HEK293 (cell line): ENCODE measurements around the gene ZSCAN29.
A peak's percentile ranks its signal among the peaks of the same experiment; 100 is the strongest.

Experiments
- CTCF ChIA-PET: fragments of 350-600 bp; formaldehyde crosslinking; extraction: SDS; loops from one replicate; lab custom pipeline; 2021; ENCODE audit warnings: antibody characterized with exemption; lab: Yijun Ruan, JAX
- POLR2A ChIA-PET: fragments of 300-600 bp; formaldehyde crosslinking; extraction: SDS; loops from one replicate; lab custom pipeline; 2020; ENCODE audit warnings: antibody characterized with exemption, inconsistent platforms; lab: Yijun Ruan, JAX
- H3K27ac ChIP-seq: fragments of 200-500 bp; sonication (Bioruptor generic); 2 replicates; pipeline ENCODE4 v1.5.1; 2014; ENCODE audit warnings: low read depth, low read length, control low read depth, inconsistent platforms; ENCODE audit errors: extremely low read depth
- H3K36me3 ChIP-seq, 2 experiments: fragments of 200-500 bp in 1 of 2; sonication (Bioruptor generic) in 1 of 2; 1 replicate in 1 of 2; 2 replicates in 1 of 2; pipeline ENCODE4 v1.5.1; 2014 to 2017; ENCODE audit warnings: inconsistent platforms in 2 of 2, low read length in 2 of 2; ENCODE audit not compliant: control insufficient read depth in 2 of 2, insufficient read depth in 1 of 2
- H3K4me1 ChIP-seq: fragments of 200-500 bp; sonication (Bioruptor generic); 2 replicates; pipeline ENCODE4 v1.5.1; 2014; ENCODE audit warnings: mild to moderate bottlenecking, low read length, inconsistent platforms; ENCODE audit not compliant: control insufficient read depth, insufficient read depth
- H3K4me3 ChIP-seq: 2 replicates; pipeline ENCODE4 v1.5.1; 2011; ENCODE audit warnings: low read depth, mild to moderate bottlenecking, control low read depth, low read length, moderate library complexity
- H3K9me3 ChIP-seq: fragments of 200-500 bp; sonication (Bioruptor generic); 2 replicates; pipeline ENCODE4 v1.5.1; 2014; ENCODE audit warnings: low read depth, low read length, inconsistent platforms; ENCODE audit not compliant: control insufficient read depth, insufficient read depth
- BCL11B ChIP-seq: fragments of 450-650 bp; formaldehyde crosslinking; IDR thresholded peaks from 2 replicates; pipeline ENCODE4 v1.5.1; 2016; ENCODE audit warnings: low read depth, missing biosample characterization, missing genetic modification characterization
- CTCF ChIP-seq: fragments of 450-650 bp; formaldehyde crosslinking; IDR thresholded peaks from 2 replicates; pipeline ENCODE4 v1.5.1; 2016; ENCODE audit warnings: missing biosample characterization, missing genetic modification characterization
- KLF8 ChIP-seq: fragments of 450-650 bp; formaldehyde crosslinking; IDR thresholded peaks from 2 replicates; pipeline ENCODE4 v1.5.1; 2016; ENCODE audit warnings: missing biosample characterization, missing genetic modification characterization
- KLF9 ChIP-seq: fragments of 450-650 bp; formaldehyde crosslinking; IDR thresholded peaks from 2 replicates; pipeline ENCODE4 v1.5.1; 2016; ENCODE audit warnings: missing biosample characterization, missing genetic modification characterization, low read depth
- PATZ1 ChIP-seq: fragments of 450-650 bp; formaldehyde crosslinking; IDR thresholded peaks from 2 replicates; pipeline ENCODE4 v1.5.1; 2016; ENCODE audit warnings: missing biosample characterization, missing genetic modification characterization
- REST ChIP-seq: fragments of 450-650 bp; formaldehyde crosslinking; IDR thresholded peaks from 2 replicates; pipeline ENCODE4 v1.5.1; 2016; ENCODE audit warnings: missing biosample characterization, missing genetic modification characterization
- ZBTB10 ChIP-seq: fragments of 450-650 bp; formaldehyde crosslinking; IDR thresholded peaks from 2 replicates; pipeline ENCODE4 v1.5.1; 2016; ENCODE audit warnings: missing biosample characterization, missing genetic modification characterization
- ZFP69B ChIP-seq: fragments of 450-650 bp; formaldehyde crosslinking; IDR thresholded peaks from 2 replicates; pipeline ENCODE4 v1.5.1; 2016; ENCODE audit warnings: missing biosample characterization, missing genetic modification characterization
- ZNF280C ChIP-seq: fragments of 450-650 bp; formaldehyde crosslinking; IDR thresholded peaks from 2 replicates; pipeline ENCODE4 v1.5.1; 2016; ENCODE audit warnings: missing biosample characterization, missing genetic modification characterization
- ZNF596 ChIP-seq: fragments of 450-650 bp; IDR thresholded peaks from 2 replicates; pipeline ENCODE4 v1.5.0; 2018; ENCODE audit warnings: missing biosample characterization, mild to moderate bottlenecking, missing genetic modification characterization, moderate library complexity
- ZSCAN4 ChIP-seq: fragments of 450-650 bp; formaldehyde crosslinking; IDR thresholded peaks from 2 replicates; pipeline ENCODE4 v1.5.1; 2017; ENCODE audit warnings: missing biosample characterization, missing genetic modification characterization

Gene ZSCAN29

GRCh38 chr15:43376017-43376705 lies 5.3 kb upstream of the ZSCAN29 start:
- CTCF ChIA-PET = interaction anchor here (0.8 to 2.4 kb wide), 9 partner anchors 9 to 139 kb away, joined by 3 to 10 read pairs (median 4); no protein-coding TSS in a partner anchor
- H3K36me3 ChIP-seq = peaks cover 23 to 37% of the 10 kb centered on the region in 2 experiments
- no peak overlapping the region for H3K27ac ChIP-seq
- H3K9me3 ChIP-seq = no peaks in the 10 kb centered on the region
- no peaks in the 10 kb centered on the region for H3K4me1 ChIP-seq
- no peak overlapping the region for H3K4me3 ChIP-seq
- TF ChIP-seq ZBTB10 = no peak
- TF ChIP-seq CTCF = 0 out of 2 replicates have a peak, but pooled peaks have one; percentile 10
- POLR2A ChIA-PET = interaction anchor here (0.6 kb wide), 2 partner anchors 14 to 34 kb away, joined by 3 read pairs; no protein-coding TSS in a partner anchor

GRCh38 chr15:43370310-43370974 lies 401 bp downstream of the ZSCAN29 start:
- CTCF ChIA-PET = interaction anchor here (0.6 to 1.9 kb wide), 6 partner anchors 13 to 406 kb away, joined by 3 to 11 read pairs (median 4); partner anchors contain the start of gene ELL3
- Histone ChIP-seq H3K9me3 (no peaks in the 10 kb centered on the region), H3K27ac (peak overlapping the region; percentile 86; the same call in 1 of the 2 replicates), H3K36me3 (peaks cover 0 to 35% of the 10 kb centered on the region in 2 experiments; a peak in 1 of 3 replicates), H3K4me3 (peak overlapping the region; percentile 78), H3K4me1 (no peaks in the 10 kb centered on the region)
- TF ChIP-seq PATZ1 (tag by site-specific recombination) (peak; percentile 24; the same call in 1 of the 2 replicates), KLF9 (tag by site-specific recombination) (peak; percentile 69), REST (tag by site-specific recombination) (peak; percentile 76), ZSCAN4 (tag by site-specific recombination) (no peak), BCL11B (peak; percentile 60; the same call in 1 of the 2 replicates), ZNF280C (tag by site-specific recombination) (no peak), KLF8 (no peak), ZFP69B (tag by site-specific recombination) (no peak), ZNF596 (tag by site-specific recombination) (no peak)
- TF ChIP-seq, all 188 proteins: peak for 4
- POLR2A ChIA-PET = interaction anchor here (0.6 to 1.5 kb wide), 3 partner anchors 13 to 46 kb away, joined by 3 to 5 read pairs (median 4); no protein-coding TSS in a partner anchor
